Activated B cell treated with CpG ODN at 0.5 μM for 24 hours (primary cell): ENCODE measurements around the gene ROR1. TPM values are rescaled to one million over a fixed set of nuclear protein-coding genes. Genes with fewer than 3 reads are reported as not detected.
A peak's percentile ranks its signal among the peaks of the same experiment; 100 is the strongest.

Experiments used
- ATAC-seq: fragments of 200-7000 bp; cut with Tn5 transposase; one replicate; pipeline ENCODE4 v1.10.0; 2021; ENCODE audit warnings: low read depth, mild to moderate bottlenecking, moderate library complexity
- CTCF ChIA-PET: fragments of 350-600 bp; sonication (Branson Sonifier 250); formaldehyde crosslinking; loops from one replicate; lab custom pipeline; 2021; ENCODE audit warnings: antibody characterized with exemption; lab: Charles Lee
- POLR2A ChIA-PET: fragments of 350-600 bp; sonication (Branson Sonifier 250); formaldehyde crosslinking; loops from one replicate; lab custom pipeline; 2021; ENCODE audit warnings: antibody characterized with exemption; lab: Charles Lee
- DNase-seq: peaks from one replicate; pipeline ENCODE4 v3.0.0; 2022
- H3K27ac Mint-ChIP-seq: one replicate; pipeline ENCODE4 v1.8.0; 2020; ENCODE audit warnings: mixed read lengths
- H3K27me3 Mint-ChIP-seq: one replicate; pipeline ENCODE4 v1.8.0; 2021; ENCODE audit warnings: mixed read lengths
- H3K36me3 Mint-ChIP-seq: one replicate; pipeline ENCODE4 v1.8.0; 2021; ENCODE audit warnings: low read depth, mixed read lengths
- H3K4me1 Mint-ChIP-seq: one replicate; pipeline ENCODE4 v1.8.0; 2021; ENCODE audit warnings: mixed read lengths
- H3K4me3 Mint-ChIP-seq: one replicate; pipeline ENCODE4 v1.8.0; 2020; ENCODE audit warnings: mild to moderate bottlenecking, mixed read lengths
- H3K9me3 Mint-ChIP-seq: one replicate; pipeline ENCODE4 v1.8.0; 2020; ENCODE audit warnings: mixed read lengths
- CTCF ChIP-seq: fragments of 200-600 bp; IDR thresholded peaks from one replicate; pipeline ENCODE4 v1.8.0; 2022; ENCODE audit warnings: antibody characterized with exemption, mild to moderate bottlenecking
- intact Hi-C: fragments of 100-400 bp; cut with micrococcal nuclease; formaldehyde crosslinking; loops from one replicate; pipeline ENCODE4 v1.15.1; 2024
- total RNA-seq: library from RNA; stranded (reverse); gene quantifications from 2 replicates; pipeline ENCODE4 v1.2.3, GENCODE V29; 2022

ROR1 gene
- total RNA-seq, 1 donor from 2014 or later: 2.2 TPM

- Mint-ChIP-seq H3K4me1 (peaks cover 22% of the 10 kb centered on the region), H3K9me3 (no peaks in the 10 kb centered on the region), H3K36me3 (no peaks in the 10 kb centered on the region), H3K27ac (no peak overlapping the region), H3K27me3 (peaks cover 39% of the 10 kb centered on the region), H3K4me3 (peak overlapping the region; percentile 85)
- intact Hi-C loops: loop anchor here (1.0 to 5.0 kb wide), 2 partner anchors 142 to 474 kb away; no protein-coding TSS in a partner anchor
- DNase-seq: no peak
- ATAC-seq: no peak
- ChIA-PET CTCF (interaction anchor here (1.7 to 2.4 kb wide), 3 partner anchors 81 to 364 kb away, joined by 7 to 14 read pairs (median 7); no protein-coding TSS in a partner anchor), POLR2A (no interaction called here)
- no peak for TF ChIP-seq CTCF
Observed at GRCh38 chr1:63772876-63773275, 941 bp upstream of the ROR1 start.

GRCh38 chr1:63773496-63773814 lies 362 bp upstream of the ROR1 start:
- intact Hi-C loops: loop anchor here (1.0 to 5.0 kb wide), 2 partner anchors 142 to 474 kb away; no protein-coding TSS in a partner anchor
- TF ChIP-seq CTCF: no peak

GRCh38 chr1:63774617-63775417 lies 1.0 kb downstream of the ROR1 start:
- TF ChIP-seq CTCF: no peak
- no peaks in the 10 kb centered on the region for H3K9me3 Mint-ChIP-seq
- peaks cover 22% of the 10 kb centered on the region for H3K4me1 Mint-ChIP-seq
- no peaks in the 10 kb centered on the region for H3K36me3 Mint-ChIP-seq
- H3K4me3 Mint-ChIP-seq: peak overlapping the region; percentile 83
- ATAC-seq (no peak), DNase-seq (peak; percentile 24)
- POLR2A ChIA-PET: no interaction called here
- H3K27me3 Mint-ChIP-seq: peaks cover 42% of the 10 kb centered on the region
- no peak overlapping the region for H3K27ac Mint-ChIP-seq
- CTCF ChIA-PET: interaction anchor here (1.9 to 2.4 kb wide), 3 partner anchors 83 to 140 kb away, joined by 7 to 14 read pairs (median 9); no protein-coding TSS in a partner anchor
- intact Hi-C loops: loop anchor here (1.0 to 5.0 kb wide), 3 partner anchors 116 to 472 kb away; no protein-coding TSS in a partner anchor

More at GRCh38 chr1:63773496-63773814, 362 bp upstream of the ROR1 start:
- H3K4me3 Mint-ChIP-seq: peak overlapping the region; percentile 85
- H3K9me3 Mint-ChIP-seq: no peaks in the 10 kb centered on the region
- ChIA-PET CTCF (interaction anchor here (1.7 to 2.4 kb wide), 3 partner anchors 82 to 364 kb away, joined by 7 to 14 read pairs (median 7); no protein-coding TSS in a partner anchor), POLR2A (interaction anchor here (1.0 kb wide), 1 partner anchor 40 kb away, joined by 3 read pairs; no protein-coding TSS in a partner anchor)
- H3K27me3 Mint-ChIP-seq: peaks cover 39% of the 10 kb centered on the region
- H3K4me1 Mint-ChIP-seq: peaks cover 22% of the 10 kb centered on the region
- DNase-seq (no peak), ATAC-seq (no peak)
- no peak overlapping the region for H3K27ac Mint-ChIP-seq
- H3K36me3 Mint-ChIP-seq: no peaks in the 10 kb centered on the region

GRCh38 chr1:63775418-63776127 lies 1.8 kb downstream of the ROR1 start:
- ATAC-seq: no peak
- DNase-seq: no peak
- TF ChIP-seq CTCF: no peak
- Mint-ChIP-seq H3K27ac (no peak overlapping the region), H3K4me1 (peaks cover 22% of the 10 kb centered on the region), H3K4me3 (peak overlapping the region; percentile 83), H3K9me3 (no peaks in the 10 kb centered on the region), H3K36me3 (no peaks in the 10 kb centered on the region), H3K27me3 (peaks cover 41% of the 10 kb centered on the region)
- ChIA-PET CTCF (interaction anchor here (2.1 kb wide), 1 partner anchor 140 kb away, joined by 9 read pairs; no protein-coding TSS in a partner anchor), POLR2A (no interaction called here)
- intact Hi-C loops: loop anchor here (2.0 kb wide), 1 partner anchor 115 kb away; no protein-coding TSS in a partner anchor
